DMS 273 treated with DMSO at 0.1 percent for 48 hours (cell line): ENCODE results near the gene NEU3.
"Not testable (repeated sequence)": the region's sequence is repeated elsewhere in the genome, so short reads cannot be mapped to it uniquely, and the experiment has no call there.

Experiments
- DNase-seq: peaks from one replicate; lab custom pipeline; 2025; lab: John Stamatoyannopoulos, UW

NEU3 gene

GRCh38 chr11:74984730-74985129 lies 4.0 kb upstream of the NEU3 start:
- DNase-seq: no peak

- no peak for DNase-seq
Observed at GRCh38 chr11:74989260-74989638, 516 bp downstream of the NEU3 start.

GRCh38 chr11:74990150-74990549 lies 1.4 kb downstream of the NEU3 start:
- DNase-seq: not testable (repeated sequence)

- DNase-seq: no peak
Observed at GRCh38 chr11:74990941-74991340, 2.2 kb downstream of the NEU3 start.

- DNase-seq: no peak
Observed at GRCh38 chr11:74992852-74993251, 4.1 kb downstream of the NEU3 start.

- no peak for DNase-seq
Observed at GRCh38 chr11:75000975-75001354, 12.2 kb downstream of the NEU3 start.

GRCh38 chr11:75001686-75002085 lies 13.0 kb downstream of the NEU3 start:
- no peak for DNase-seq

GRCh38 chr11:75002516-75002915 lies 13.8 kb downstream of the NEU3 start:
- no peak for DNase-seq

GRCh38 chr11:75004215-75004614 lies 15.5 kb downstream of the NEU3 start:
- DNase-seq: no peak

- DNase-seq: no peak
Observed at GRCh38 chr11:75011357-75011756, 22.6 kb downstream of the NEU3 start.

- DNase-seq: no peak
Observed at GRCh38 chr11:75011872-75012271, 23.1 kb downstream of the NEU3 start.

- DNase-seq: no peak
Observed at GRCh38 chr11:75013051-75013450, 24.3 kb downstream of the NEU3 start.

- no peak for DNase-seq
Observed at GRCh38 chr11:75014129-75014528, 25.4 kb downstream of the NEU3 start.

- DNase-seq: not testable (repeated sequence)
Observed at GRCh38 chr11:75019200-75019599, 30.5 kb downstream of the NEU3 start.

GRCh38 chr11:75020328-75020727 lies 31.6 kb downstream of the NEU3 start:
- DNase-seq: not testable (repeated sequence)

- no peak for DNase-seq
Observed at GRCh38 chr11:75022296-75022695, 33.6 kb downstream of the NEU3 start.

GRCh38 chr11:75022759-75023396 lies 34.1 kb downstream of the NEU3 start:
- no peak for DNase-seq

- no peak for DNase-seq
Observed at GRCh38 chr11:75023446-75024067, 34.8 kb downstream of the NEU3 start.

GRCh38 chr11:75024068-75024449 lies 35.3 kb downstream of the NEU3 start:
- DNase-seq: no peak

GRCh38 chr11:75024764-75025211 lies 36.1 kb downstream of the NEU3 start:
- DNase-seq: no peak

GRCh38 chr11:75025561-75025960 lies 36.8 kb downstream of the NEU3 start:
- DNase-seq: no peak

GRCh38 chr11:75028321-75028720 lies 39.6 kb downstream of the NEU3 start:
- no peak for DNase-seq

GRCh38 chr11:75028724-75029123 lies 40.0 kb downstream of the NEU3 start:
- no peak for DNase-seq
